Epithelial cell of prostate (primary cell): ENCODE data around the gene ARL4A.

Source experiments
- DNase-seq: peaks from one replicate; pipeline ENCODE4 v3.0.0-alpha.2; 2011; ENCODE audit warnings: low read depth, low spot score
- H3K27ac ChIP-seq: fragments of 450-650 bp; 2 replicates; pipeline ENCODE4 v1.5.1; 2017; ENCODE audit warnings: mild to moderate bottlenecking

The ARL4A gene

DNA sequence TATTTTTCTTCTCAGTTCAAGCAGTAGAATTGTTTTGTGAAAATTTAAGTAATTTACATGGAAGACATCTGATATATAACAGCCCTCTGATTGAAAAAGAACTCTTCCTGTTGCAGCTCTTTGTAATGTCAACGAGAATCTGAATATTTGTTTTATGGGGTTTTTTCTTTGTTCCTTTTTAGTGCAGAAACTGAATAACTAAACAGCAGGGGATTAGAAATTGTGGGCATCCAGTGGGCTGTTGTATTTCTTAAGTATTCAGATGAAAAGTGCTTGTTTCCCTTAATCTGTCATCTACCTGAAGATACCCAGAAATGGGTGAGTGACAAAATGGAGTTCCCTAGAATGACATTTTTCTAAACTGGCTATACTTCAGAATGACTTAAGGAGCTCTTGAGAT is 7.4 kb downstream of the ARL4A start:
- H3K27ac ChIP-seq, result no peak overlapping the region
- DNase-seq, result no peak

GRCh38 chr7:12695965-12696364 is 8.5 kb downstream of the ARL4A start:
- no peak for DNase-seq
- H3K27ac ChIP-seq, result no peak overlapping the region

- DNase-seq, result no peak
- no peak overlapping the region for H3K27ac ChIP-seq
Measured at GRCh38 chr7:12699299-12699698, 11.9 kb downstream of the ARL4A start.

DNA sequence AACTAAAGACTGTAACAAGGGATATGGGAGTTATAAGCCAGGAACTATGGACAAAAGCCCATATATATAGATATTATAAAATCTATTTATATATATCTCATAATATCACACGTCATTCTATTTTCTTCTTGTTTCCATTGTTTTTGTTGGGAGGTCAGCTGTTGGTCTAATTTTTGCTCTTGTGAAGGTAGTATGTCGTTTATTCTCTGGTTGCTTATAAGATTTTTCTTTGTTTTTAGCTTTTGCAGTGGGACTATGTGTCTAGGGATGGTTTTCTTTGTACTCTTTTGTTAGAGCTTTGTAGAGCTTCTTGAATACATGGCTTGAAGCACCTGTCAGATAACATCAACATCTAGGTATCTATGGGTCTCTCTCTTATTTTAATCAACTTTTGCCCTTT is 14.0 kb downstream of the ARL4A start:
- DNase-seq, result no peak
- no peak overlapping the region for H3K27ac ChIP-seq

DNA sequence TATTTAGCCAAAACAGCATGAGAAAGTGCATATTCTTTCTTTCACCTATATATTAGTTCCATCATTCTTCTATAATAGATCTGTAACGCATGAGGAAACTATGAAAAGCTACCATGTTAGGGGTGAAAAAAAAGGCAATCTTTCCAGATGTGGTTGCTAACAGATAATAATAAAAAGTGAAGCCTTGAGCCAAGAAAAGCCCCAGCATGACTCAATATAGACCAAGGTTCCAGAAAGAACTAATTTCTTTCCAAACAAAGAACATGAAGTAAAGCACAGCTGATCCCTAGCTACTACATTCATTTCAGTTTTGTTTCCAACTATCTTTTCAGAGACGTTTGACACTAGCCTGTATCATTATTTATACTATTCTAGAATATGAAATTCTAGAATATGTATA is 16.4 kb downstream of the ARL4A start:
- H3K27ac ChIP-seq, result no peak overlapping the region

DNA sequence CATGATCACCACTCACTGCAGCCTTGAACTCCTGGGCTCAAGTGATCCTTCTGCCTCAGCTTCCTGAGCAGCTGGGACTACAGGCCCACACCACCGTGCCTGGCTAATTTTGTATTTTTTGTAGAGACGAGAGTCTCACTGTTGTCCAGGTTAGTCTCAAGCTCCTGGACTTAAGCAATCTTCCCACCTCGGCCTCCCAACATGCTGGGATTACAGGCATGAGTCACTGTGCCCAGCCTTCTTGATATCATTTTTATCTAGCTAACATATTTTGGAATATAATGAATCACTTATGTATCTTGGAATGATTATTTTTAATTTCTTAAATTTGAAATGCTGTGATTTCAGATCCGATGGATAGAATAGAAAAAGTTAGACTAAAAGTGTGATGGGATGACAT is 18.4 kb downstream of the ARL4A start:
- no peak for DNase-seq
- H3K27ac ChIP-seq, result no peak overlapping the region

More for the DNA sequence above, 16.4 kb downstream of the ARL4A start:
- no peak for DNase-seq

DNA sequence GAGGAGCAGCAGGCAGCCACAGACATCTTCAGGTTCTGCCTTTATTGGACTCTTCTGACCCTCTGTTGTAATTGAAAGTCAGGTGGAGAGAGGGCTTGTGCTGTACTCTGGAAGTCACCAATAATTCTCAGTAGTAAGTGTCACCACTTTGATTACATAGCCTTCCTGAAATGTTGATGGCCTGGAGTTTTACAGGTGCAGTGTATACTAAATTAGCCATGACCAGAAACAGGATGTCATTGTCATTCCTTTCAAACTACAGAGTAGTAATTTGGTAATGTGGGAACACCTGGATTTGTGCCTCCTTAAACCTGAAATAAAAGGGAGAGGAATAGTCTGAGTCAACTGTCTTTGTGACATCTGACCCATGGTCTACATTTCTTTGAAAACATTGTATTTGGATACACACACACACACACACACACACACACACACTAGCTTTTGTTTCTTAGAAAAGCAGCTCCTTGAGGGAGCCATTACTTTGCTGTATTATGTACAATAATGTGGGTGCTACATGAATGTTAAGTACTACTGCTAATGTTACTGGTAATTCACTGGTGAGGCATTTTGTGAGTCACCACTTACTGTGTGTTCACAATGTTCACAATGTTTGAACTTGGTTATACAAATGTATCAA is 19.6 kb downstream of the ARL4A start:
- peak overlapping the region; percentile 71 for H3K27ac ChIP-seq
- DNase-seq, result no peak

GRCh38 chr7:12708314-12708713 is 20.9 kb downstream of the ARL4A start:
- no peak for DNase-seq
- peak overlapping the region; percentile 71 for H3K27ac ChIP-seq

GRCh38 chr7:12709726-12710502 is 22.5 kb downstream of the ARL4A start:
- peak overlapping the region; percentile 21 for H3K27ac ChIP-seq
- DNase-seq, result no peak

DNA sequence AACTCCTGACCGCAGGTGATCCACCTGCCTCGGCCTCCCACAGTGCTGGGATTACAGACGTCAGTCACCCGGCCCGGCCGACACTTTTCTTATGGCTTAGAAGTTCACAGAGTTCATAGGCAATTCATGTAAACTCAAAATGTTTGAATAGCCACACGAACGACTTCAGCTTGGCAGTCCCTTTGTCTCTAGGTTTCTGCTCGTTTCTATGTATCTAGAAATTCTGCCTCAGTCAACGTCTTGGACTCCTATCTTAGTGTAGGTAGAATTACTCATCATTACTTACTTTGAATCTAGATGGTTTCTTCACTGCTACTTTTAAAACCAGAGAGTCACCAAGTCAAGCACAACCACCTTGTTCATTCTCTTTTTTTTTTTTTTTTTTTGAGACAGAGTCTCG is 23.7 kb downstream of the ARL4A start:
- DNase-seq, result no peak
- H3K27ac ChIP-seq, result no peak overlapping the region

GRCh38 chr7:12712236-12712635 is 24.8 kb downstream of the ARL4A start:
- no peak overlapping the region for H3K27ac ChIP-seq
- no peak for DNase-seq

- no peak overlapping the region for H3K27ac ChIP-seq
- DNase-seq, result no peak
Measured at GRCh38 chr7:12713625-12714378, 26.4 kb downstream of the ARL4A start.

DNA sequence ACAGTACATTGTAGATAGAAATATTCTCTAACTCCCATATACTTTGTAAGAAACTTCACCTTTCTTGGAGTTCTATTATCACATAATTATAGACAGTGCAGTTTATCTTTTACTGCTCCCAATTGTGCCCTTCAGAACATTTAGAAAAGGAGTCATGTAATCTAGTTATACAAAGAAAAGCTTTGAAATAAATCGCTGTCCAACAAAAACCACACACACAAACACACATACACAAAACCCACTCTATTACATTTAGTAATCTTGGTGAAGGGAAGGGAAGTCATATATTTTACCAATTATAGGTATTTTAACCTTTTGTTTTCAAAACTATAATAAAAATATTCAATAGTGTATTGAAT is 26.9 kb downstream of the ARL4A start:
- H3K27ac ChIP-seq, result no peak overlapping the region
- DNase-seq, result no peak

GRCh38 chr7:12715372-12716133 is 28.1 kb downstream of the ARL4A start:
- DNase-seq, result peak; percentile 75
- H3K27ac ChIP-seq, result peak overlapping the region; percentile 81

- H3K27ac ChIP-seq, result peak overlapping the region; percentile 81
- no peak for DNase-seq
Measured at GRCh38 chr7:12716134-12716681, 28.8 kb downstream of the ARL4A start.

- DNase-seq, result no peak
- peak overlapping the region; percentile 81 for H3K27ac ChIP-seq
Measured at GRCh38 chr7:12716722-12717121, 29.3 kb downstream of the ARL4A start.

GRCh38 chr7:12719141-12719919 is 31.9 kb downstream of the ARL4A start:
- peak overlapping the region; percentile 83 for H3K27ac ChIP-seq
- DNase-seq, result no peak

DNA sequence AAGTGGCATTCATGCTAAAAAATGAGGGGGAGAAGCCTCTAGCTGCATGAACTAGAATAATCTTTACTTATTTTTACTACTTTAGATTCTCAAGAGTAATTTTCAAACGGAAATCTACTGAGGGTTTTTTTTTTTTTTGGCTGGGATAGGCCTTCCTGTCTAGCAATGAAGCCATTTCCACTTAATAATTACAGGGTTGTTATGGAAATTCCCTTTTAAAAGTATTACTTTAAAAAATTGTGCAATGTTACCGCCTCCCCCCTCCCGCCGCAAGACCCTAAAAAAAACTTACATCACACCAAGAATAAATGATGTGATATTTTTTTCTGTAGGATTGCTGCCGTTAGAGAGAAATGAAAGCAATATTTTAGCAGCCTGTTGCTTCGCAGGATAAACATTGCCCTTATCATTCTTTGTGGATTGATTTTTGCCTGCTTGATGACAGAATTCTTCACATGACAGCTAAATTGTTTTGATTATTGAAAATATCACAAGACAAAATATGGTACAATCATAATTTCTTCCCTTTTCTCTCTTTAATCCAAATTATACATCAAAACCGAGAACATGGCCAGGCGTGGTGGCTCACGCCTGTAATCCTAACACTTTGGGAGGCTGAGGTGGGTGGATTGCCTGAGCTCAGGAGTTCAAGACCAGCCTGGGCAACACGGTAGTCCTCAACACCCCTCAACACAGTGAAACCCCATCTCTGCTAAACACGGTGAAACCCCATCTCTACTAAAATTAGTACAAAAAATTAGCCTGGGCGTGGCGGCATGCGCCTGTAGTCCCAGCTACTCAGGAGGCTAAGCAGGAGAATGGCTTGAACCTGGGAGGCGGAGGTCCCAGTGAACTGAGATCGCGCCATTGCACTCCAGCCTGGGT is 32.8 kb downstream of the ARL4A start:
- peak overlapping the region; percentile 83 for H3K27ac ChIP-seq
- no peak for DNase-seq
